ENCODE results near the gene RPL28.

The RPL28 gene

DNA sequence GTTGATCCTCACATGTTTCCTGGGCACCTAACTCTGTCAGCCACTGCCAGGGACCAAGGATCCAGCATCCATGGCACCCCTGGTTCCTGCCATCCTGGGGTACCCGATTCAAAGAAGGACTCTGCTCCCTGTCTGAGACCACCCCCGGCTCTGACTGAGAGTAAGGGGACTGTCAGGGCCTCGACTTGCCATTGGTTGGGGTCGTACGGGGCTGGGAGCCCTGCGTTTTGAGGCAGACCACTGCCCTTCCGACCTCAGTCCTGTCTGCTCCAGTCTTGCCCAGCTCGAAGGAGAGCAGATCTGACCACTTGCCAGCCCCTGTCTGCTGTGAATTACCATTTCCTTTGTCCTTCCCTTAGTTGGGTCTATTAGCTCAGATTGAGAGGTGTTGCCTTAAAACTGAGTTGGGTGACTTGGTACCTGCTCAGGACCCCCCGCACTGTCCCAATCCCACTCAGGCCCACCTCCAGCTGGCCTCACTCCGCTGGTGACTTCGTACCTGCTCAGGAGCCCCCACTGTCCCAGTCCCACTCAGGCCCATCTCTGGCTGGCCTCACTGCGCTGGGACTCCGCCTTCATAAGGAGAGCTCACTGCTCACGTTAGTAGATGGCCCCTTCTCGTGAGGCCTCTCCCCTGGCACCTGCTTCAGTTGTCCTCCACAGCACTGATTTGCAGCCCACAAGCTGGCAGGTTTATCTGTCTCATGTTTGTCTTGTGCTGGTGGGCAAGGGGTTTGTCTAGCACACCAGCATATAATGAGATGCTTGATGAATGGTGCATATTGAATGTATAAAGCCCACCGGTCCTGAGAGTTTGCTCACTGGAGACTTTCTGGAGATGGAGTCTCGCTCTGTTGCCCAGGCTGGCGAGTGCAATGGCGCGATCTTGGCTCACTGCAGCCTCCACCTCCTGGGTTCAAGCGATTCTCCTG lies 3.9 kb downstream of the RPL28 start:
- no peak overlapping the region for H3K4me3 ChIP-seq (ENCODE audit: control insufficient read depth, low read depth, low read length)
- DNase-seq (ENCODE audit: low read depth) = no peak
- TF ChIP-seq, protein P1, sequence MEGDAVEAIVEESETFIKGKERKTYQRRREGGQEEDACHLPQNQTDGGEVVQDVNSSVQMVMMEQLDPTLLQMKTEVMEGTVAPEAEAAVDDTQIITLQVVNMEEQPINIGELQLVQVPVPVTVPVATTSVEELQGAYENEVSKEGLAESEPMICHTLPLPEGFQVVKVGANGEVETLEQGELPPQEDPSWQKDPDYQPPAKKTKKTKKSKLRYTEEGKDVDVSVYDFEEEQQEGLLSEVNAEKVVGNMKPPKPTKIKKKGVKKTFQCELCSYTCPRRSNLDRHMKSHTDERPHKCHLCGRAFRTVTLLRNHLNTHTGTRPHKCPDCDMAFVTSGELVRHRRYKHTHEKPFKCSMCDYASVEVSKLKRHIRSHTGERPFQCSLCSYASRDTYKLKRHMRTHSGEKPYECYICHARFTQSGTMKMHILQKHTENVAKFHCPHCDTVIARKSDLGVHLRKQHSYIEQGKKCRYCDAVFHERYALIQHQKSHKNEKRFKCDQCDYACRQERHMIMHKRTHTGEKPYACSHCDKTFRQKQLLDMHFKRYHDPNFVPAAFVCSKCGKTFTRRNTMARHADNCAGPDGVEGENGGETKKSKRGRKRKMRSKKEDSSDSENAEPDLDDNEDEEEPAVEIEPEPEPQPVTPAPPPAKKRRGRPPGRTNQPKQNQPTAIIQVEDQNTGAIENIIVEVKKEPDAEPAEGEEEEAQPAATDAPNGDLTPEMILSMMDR (conservative IDR thresholded peaks at IDR 0.05; ENCODE audit: control insufficient read depth, insufficient read depth, low read depth, low read length) = no peak

DNA sequence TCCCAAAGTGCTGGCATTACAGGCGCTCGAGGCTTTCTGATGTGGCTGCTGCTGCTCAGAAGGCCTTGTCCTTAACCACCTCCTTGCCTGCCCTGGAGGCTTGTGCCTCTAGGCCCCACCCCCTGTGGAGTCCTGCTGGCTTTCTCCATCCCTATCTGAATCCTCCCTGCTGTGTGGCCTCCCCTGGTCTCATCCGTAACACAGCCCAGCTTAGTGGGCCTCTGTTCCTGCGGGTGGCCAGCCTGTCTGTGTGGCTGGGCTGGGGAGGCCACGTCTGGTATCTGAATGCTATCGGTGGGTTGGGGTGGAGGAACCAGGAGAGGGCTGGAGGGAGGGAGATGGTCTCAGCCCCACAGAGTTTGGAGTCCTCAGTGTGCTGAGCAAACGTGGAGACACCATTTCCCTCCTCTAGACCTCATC lies 4.7 kb downstream of the RPL28 start:
- TF ChIP-seq, protein P1 (conservative IDR thresholded peaks at IDR 0.05; ENCODE audit: control insufficient read depth, insufficient read depth, low read depth, low read length) = no peak
- no peak overlapping the region for H3K4me3 ChIP-seq (ENCODE audit: control insufficient read depth, low read depth, low read length)
- no peak for DNase-seq (ENCODE audit: low read depth)

DNA sequence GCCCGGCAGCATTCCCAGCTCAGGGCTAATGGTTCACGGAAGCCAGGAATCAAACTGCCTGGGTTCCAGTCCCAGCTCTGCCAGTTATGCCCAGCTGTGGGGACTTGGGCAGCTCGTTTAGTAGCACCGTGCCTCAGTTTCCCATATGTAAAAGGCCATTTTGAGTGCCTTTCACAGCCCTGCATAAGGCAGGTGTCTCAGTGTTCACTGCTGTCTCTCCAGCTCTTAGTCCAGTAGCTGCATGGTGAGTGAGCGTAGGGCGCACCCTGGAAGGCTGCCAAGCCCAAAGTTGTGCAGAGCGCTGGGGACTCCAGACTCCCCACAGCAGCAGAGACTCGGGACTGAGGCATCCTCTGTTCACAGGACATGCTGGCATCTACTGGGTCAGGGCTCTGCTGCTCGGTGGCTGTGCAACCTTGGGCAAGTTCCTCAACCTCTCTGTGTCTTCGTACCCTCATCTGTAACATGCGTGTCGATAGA lies 5.5 kb downstream of the RPL28 start:
- TF ChIP-seq, protein P1 (conservative IDR thresholded peaks at IDR 0.05; ENCODE audit: control insufficient read depth, insufficient read depth, low read depth, low read length) = no peak
- H3K4me3 ChIP-seq (ENCODE audit: control insufficient read depth, low read depth, low read length) = no peak overlapping the region
- DNase-seq (ENCODE audit: low read depth) = peak; percentile 40

DNA sequence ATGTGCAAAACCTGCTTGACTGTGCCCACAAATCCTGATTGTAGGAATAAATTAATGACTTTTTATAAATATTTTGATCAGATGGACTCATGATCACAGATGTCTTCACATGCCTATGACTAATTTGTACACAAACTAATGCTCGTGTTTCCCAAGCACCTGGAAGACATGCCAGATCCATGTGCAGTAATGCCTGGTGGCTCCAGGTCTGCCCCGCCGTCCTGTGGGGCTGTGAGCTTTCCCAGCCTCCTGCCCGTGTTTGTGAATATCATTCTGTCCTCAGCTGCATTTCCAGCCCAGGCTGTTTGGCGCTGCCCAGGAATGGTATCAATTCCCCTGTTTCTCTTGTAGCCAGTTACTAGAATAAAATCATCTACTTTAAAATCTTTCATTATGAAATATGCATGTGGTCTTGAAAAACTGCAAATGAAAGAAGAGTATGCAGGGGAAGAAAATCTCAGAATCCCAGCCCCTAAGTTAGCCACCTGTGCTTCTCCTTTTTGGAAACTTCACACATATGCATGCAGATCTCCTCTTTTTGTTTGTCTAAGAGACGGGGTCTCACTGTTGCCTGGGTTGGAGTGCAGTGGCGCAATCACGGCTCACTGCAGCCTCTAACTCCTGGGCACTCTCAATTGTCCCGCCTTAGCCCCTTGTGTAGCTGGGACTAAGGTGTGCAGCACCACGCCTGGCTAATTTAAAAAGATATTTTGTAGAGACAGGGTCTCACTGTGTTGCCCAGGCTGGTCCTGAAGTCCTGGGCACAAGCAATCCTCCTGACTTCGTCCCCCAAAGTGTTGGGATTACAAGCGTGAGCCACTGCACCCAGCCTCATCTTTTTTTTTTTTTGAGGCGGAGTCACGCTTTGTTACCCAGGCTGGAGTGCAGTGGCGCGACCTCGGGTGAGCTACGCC lies 6.2 kb downstream of the RPL28 start:
- DNase-seq (ENCODE audit: low read depth) = peak; percentile 80
- H3K4me3 ChIP-seq (ENCODE audit: control insufficient read depth, low read depth, low read length) = no peak overlapping the region
- TF ChIP-seq, protein P1 (conservative IDR thresholded peaks at IDR 0.05; ENCODE audit: control insufficient read depth, insufficient read depth, low read depth, low read length) = no peak

DNA sequence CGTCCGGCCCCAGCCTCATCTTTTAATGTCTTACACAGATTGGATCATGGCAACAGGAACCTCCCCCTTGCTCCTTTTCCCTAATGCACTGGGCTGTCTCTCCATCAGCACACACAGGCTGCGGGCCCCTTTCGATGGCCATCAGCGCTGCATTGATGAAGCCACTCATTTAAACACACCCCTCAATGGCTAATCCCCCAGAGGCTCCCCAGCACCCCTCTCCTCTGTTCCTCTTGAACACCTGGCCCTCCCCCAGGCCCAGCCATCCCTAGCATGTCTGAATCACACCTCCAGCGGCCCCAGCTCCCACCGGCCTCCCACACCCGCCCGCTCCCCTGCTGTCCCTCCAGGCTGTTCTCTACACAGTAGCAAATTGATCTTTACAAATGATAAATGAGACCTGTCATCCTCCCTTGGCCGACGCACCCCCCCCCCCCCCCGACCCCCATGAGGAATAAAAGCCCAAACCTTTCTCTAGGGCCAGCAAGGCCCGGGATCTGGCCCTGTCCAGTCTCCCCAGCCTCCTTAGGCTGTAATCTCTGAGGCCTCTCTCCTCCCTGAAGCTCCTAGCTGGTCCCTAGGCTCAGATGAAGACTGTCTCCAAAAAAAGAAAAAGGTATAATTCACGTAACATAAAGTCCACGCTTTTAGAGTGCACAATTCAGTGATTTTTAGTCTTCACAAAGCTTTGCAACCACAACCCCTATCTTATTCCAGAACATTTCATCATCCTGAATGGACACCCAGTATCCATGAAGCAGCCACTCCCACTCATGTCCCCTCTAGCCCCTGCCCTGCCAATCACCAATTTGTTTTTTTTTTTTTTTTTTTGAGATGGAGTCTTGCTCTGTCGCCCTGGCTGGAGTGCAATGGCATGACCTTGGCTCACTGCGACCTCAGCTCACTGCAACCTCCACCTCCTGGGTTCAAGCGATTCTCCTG lies 7.4 kb downstream of the RPL28 start:
- DNase-seq (ENCODE audit: low read depth) = no peak
- TF ChIP-seq, protein P1 (conservative IDR thresholded peaks at IDR 0.05; ENCODE audit: control insufficient read depth, insufficient read depth, low read depth, low read length) = no peak
- no peak overlapping the region for H3K4me3 ChIP-seq (ENCODE audit: control insufficient read depth, low read depth, low read length)

Measured in fibroblast of mammary gland (primary cell).